Thyroid gland (tissue), 4 donors: ENCODE measurements around the gene CETN3.
"Not testable (repeated sequence)": the region's sequence is repeated elsewhere in the genome, so short reads cannot be mapped to it uniquely, and the experiment has no call there.

ENCODE experiments used
- CTCF ChIP-seq, 6 experiments: fragments of 200-600 bp in 3 of 6; fragments of 450-650 bp in 3 of 6; sonication (generic) in 3 of 6; IDR thresholded peaks; one replicate each; pipeline ENCODE4 v1.5.1; 2016 to 2019; ENCODE audit warnings: antibody characterized with exemption in 6 of 6, mild to moderate bottlenecking in 2 of 6, inconsistent platforms in 1 of 6, moderate library complexity in 1 of 6
- POLR2A ChIP-seq, 2 donors: fragments of 450-650 bp; IDR thresholded peaks; one replicate each; pipeline ENCODE4 v1.6.1; 2017; ENCODE audit warnings: antibody characterized with exemption in 2 of 2, mild to moderate bottlenecking in 2 of 2, moderate library complexity in 1 of 2

DNA sequence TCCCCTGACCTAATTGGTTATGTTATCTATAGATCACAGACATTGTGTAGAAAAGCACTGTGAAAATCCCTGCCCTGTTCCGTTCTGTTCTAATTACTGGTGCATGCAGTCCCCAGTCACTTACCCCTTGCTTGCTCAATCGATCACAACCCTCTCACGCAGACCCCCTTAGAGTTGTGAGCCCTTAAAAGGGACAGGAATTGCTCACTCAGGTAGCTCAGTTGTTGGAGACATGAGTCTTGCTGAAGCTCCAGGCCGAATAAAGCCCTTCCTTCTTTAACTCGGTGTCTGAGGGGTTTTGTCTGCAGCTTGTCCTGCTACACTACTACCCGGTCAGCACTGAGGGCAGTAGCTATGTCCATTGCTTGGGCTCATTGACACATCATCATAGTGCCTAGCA, 65.8 kb downstream of the CETN3 start:
- TF ChIP-seq CTCF, POLR2A (IDR thresholded peaks at IDR 0.05): not testable (repeated sequence)
